ENCODE results near the gene CROCC2. TPM values are rescaled to one million over a fixed set of nuclear protein-coding genes. Genes with fewer than 3 reads are reported as not detected.

CROCC2 gene
- total and polyA plus RNA-seq, 11 donors: not detected

GRCh38 chr2:240871071-240871958 is 34.8 kb upstream of the CROCC2 start:
- ATAC-seq (no peak), DNase-seq (no peak)
- no peak for TF ChIP-seq CTCF (IDR thresholded peaks at IDR 0.05)
- no peak for TF ChIP-seq POLR2A (IDR thresholded peaks at IDR 0.05)
- intact Hi-C loops (cut with DNase I): no loop called here
- H3K9me3 ChIP-seq: no peaks in the 10 kb centered on the region
- WGBS, 4 donors: 82 to 87% (median 85%) methylated on average over 10 to 16 of the region's 16 CpGs
- no peak overlapping the region for H3K4me3 ChIP-seq
- H3K4me1 ChIP-seq: no peaks in the 10 kb centered on the region
- no peaks in the 10 kb centered on the region for H3K36me3 ChIP-seq
- H3K27me3 ChIP-seq: no peaks in the 10 kb centered on the region
- no peak overlapping the region for H3K27ac ChIP-seq

GRCh38 chr2:240872317-240873097 is 33.6 kb upstream of the CROCC2 start:
- no peak for DNase-seq
- intact Hi-C loops (cut with DNase I): no loop called here
- WGBS, 4 donors: 84 to 92% (median 86%) methylated on average over 12 to 17 of the region's 17 CpGs

GRCh38 chr2:240873098-240873788 is 32.9 kb upstream of the CROCC2 start:
- WGBS, 4 donors: 83 to 89% (median 86%) methylated on average over 5 to 21 of the region's 21 CpGs
- TF ChIP-seq CTCF (IDR thresholded peaks at IDR 0.05) (no peak), POLR2A (IDR thresholded peaks at IDR 0.05) (no peak)
- H3K36me3 ChIP-seq: no peaks in the 10 kb centered on the region
- H3K9me3 ChIP-seq: no peaks in the 10 kb centered on the region
- no peaks in the 10 kb centered on the region for H3K4me1 ChIP-seq
- no peak for ATAC-seq
- DNase-seq: no peak
- intact Hi-C loops (cut with DNase I): no loop called here
- H3K27ac ChIP-seq: no peak overlapping the region
- H3K4me3 ChIP-seq: no peak overlapping the region
- H3K27me3 ChIP-seq: no peaks in the 10 kb centered on the region

More at GRCh38 chr2:240872317-240873097, 33.6 kb upstream of the CROCC2 start:
- H3K27ac ChIP-seq: no peak overlapping the region
- H3K4me1 ChIP-seq: no peaks in the 10 kb centered on the region
- no peaks in the 10 kb centered on the region for H3K9me3 ChIP-seq
- TF ChIP-seq CTCF (IDR thresholded peaks at IDR 0.05) (no peak), POLR2A (IDR thresholded peaks at IDR 0.05) (no peak)
- H3K27me3 ChIP-seq: no peaks in the 10 kb centered on the region
- H3K36me3 ChIP-seq: no peaks in the 10 kb centered on the region
- no peak overlapping the region for H3K4me3 ChIP-seq
- ATAC-seq: no peak

All from heart left ventricle (tissue), 16 donors.